HCT116 (cell line): ENCODE data around the gene KIAA1328. TPM values are rescaled to one million over a fixed set of nuclear protein-coding genes. Genes with fewer than 3 reads are reported as not detected.

Experiments used
- ATAC-seq: fragments of 200-7000 bp; cut with Tn5 transposase; 2 replicates; pipeline ENCODE4 v1.9.1; 2020; ENCODE audit warnings: mild to moderate bottlenecking, moderate library complexity
- BruUV-seq: library from RNA; stranded (reverse); fragments of 400-500 nt; replicated peaks from 2 replicates; lab custom pipeline; 2021; lab: Mats Ljungman, UMichigan
- CTCF ChIA-PET: fragments of 300-600 bp; sonication (Branson Sonifier 250); formaldehyde crosslinking; loops from one replicate; lab custom pipeline; 2021; ENCODE audit warnings: antibody characterized with exemption; lab: Charles Lee
- POLR2A ChIA-PET: fragments of 300-600, 350-600 bp; sonication (Branson Sonifier 250); formaldehyde crosslinking; loops from one replicate; lab custom pipeline; 2021; ENCODE audit warnings: antibody characterized with exemption; lab: Charles Lee
- RAD21 ChIA-PET, 2 experiments: fragments of 300-600 bp; sonication (Branson Sonifier 250); formaldehyde crosslinking; loops; one replicate each; lab custom pipeline; 2023; ENCODE audit warnings: low total read pairs in 2 of 2; ENCODE audit not compliant: uncharacterized antibody in 2 of 2, unreplicated experiment in 2 of 2, low non-redundant PET in 1 of 2; lab: Charles Lee
- DNase-seq: peaks from one replicate; pipeline ENCODE4 v3.0.0-alpha.2; 2010; ENCODE audit warnings: low read depth, low spot score
- H2AFZ ChIP-seq: fragments of 200-600 bp; shearing (Covaris generic), sonication (generic); 2 replicates; pipeline ENCODE4 v1.6.1; 2017; ENCODE audit warnings: low read depth, mixed run types, mixed read lengths, antibody characterized with exemption, low read length; ENCODE audit not compliant: poor library complexity, severe bottlenecking
- H3K27ac ChIP-seq: 2 replicates; pipeline ENCODE4 v1.5.1; 2012; ENCODE audit warnings: low read depth, low read length
- H3K27me3 ChIP-seq: fragments of 200-600 bp; sonication (generic); 2 replicates; pipeline ENCODE4 v1.6.1; 2016; ENCODE audit warnings: mixed run types, low read length, mixed read lengths; ENCODE audit not compliant: insufficient read depth
- H3K36me3 ChIP-seq, 2 experiments: fragments of 200-500 bp in 1 of 2; fragments of 200-600 bp in 1 of 2; sonication (Bioruptor generic) in 1 of 2; sonication (generic) in 1 of 2; 2 replicates each; pipeline versions ENCODE4 v1.5.1 to v1.6.1; 2014 to 2016; ENCODE audit warnings: low read length in 2 of 2, inconsistent platforms in 1 of 2, mixed read lengths in 1 of 2, mixed run types in 1 of 2; ENCODE audit not compliant: insufficient read depth in 2 of 2, control insufficient read depth in 1 of 2
- H3K4me1 ChIP-seq, 2 experiments: fragments of 200-600 bp in 1 of 2; sonication (generic) in 1 of 2; 2 replicates each; pipeline versions ENCODE4 v1.5.1 to v1.6.1; 2012 to 2017; ENCODE audit warnings: low read length in 2 of 2, inconsistent platforms in 1 of 2, mild to moderate bottlenecking in 1 of 2, mixed read lengths in 1 of 2, mixed run types in 1 of 2, moderate library complexity in 1 of 2; ENCODE audit not compliant: insufficient read depth in 2 of 2, control insufficient read depth in 1 of 2
- H3K4me2 ChIP-seq: fragments of 200-600 bp; sonication (generic); 2 replicates; pipeline ENCODE4 v1.6.1; 2017; ENCODE audit warnings: mixed run types, low read length, mixed read lengths
- H3K4me3 ChIP-seq, 2 experiments: fragments of 200-600 bp in 1 of 2; sonication (generic) in 1 of 2; replicated peaks in 1 of 2; 2 replicates each; pipeline ENCODE4 v1.5.1; 2011 to 2016; ENCODE audit warnings: low read length in 2 of 2, control low read depth in 1 of 2, low read depth in 1 of 2, mild to moderate bottlenecking in 1 of 2, mixed read lengths in 1 of 2, mixed run types in 1 of 2
- H3K79me2 ChIP-seq: fragments of 200-600 bp; sonication (generic); 2 replicates; pipeline ENCODE4 v1.6.1; 2017; ENCODE audit warnings: mild to moderate bottlenecking, mixed run types, low read length, moderate library complexity, mixed read lengths; ENCODE audit not compliant: insufficient read depth
- H3K9ac ChIP-seq: fragments of 200-600 bp; sonication (generic); 2 replicates; pipeline ENCODE4 v1.6.1; 2016; ENCODE audit warnings: low read length, mixed read lengths
- H3K9me2 ChIP-seq: fragments of 200-600 bp; sonication (generic), shearing (Covaris generic); 2 replicates; pipeline ENCODE4 v1.6.1; 2017; ENCODE audit warnings: mixed run types, mild to moderate bottlenecking, moderate library complexity; ENCODE audit not compliant: insufficient read depth
- H3K9me3 ChIP-seq, 2 experiments: fragments of 200-500 bp in 1 of 2; fragments of 200-600 bp in 1 of 2; sonication (Bioruptor generic) in 1 of 2; sonication (generic) in 1 of 2; 2 replicates each; pipeline ENCODE4 v1.6.1; 2014 to 2017; ENCODE audit warnings: low read length in 2 of 2, mixed read lengths in 2 of 2, inconsistent platforms in 1 of 2, low read depth in 1 of 2, mild to moderate bottlenecking in 1 of 2, mixed run types in 1 of 2, moderate library complexity in 1 of 2; ENCODE audit not compliant: control insufficient read depth in 1 of 2, insufficient read depth in 1 of 2
- H4K20me1 ChIP-seq: fragments of 200-600 bp; sonication (generic), shearing (Covaris generic); 2 replicates; pipeline ENCODE4 v1.6.1; 2017; ENCODE audit warnings: mixed run types, mild to moderate bottlenecking, moderate library complexity; ENCODE audit not compliant: insufficient read depth
- CEBPB ChIP-seq: IDR thresholded peaks from 2 replicates; pipeline ENCODE4 v1.6.1; 2012; ENCODE audit warnings: low read depth
- CTCF ChIP-seq, 3 experiments: fragments of 200-600 bp in 1 of 3; sonication (generic) in 1 of 3; IDR thresholded peaks in 2 of 3; conservative IDR thresholded peaks in 1 of 3; 2 replicates each; pipeline ENCODE4 v1.5.1; 2012 to 2017; ENCODE audit warnings: low read depth in 2 of 3, low read length in 2 of 3, antibody characterized with exemption in 1 of 3, borderline replicate concordance in 1 of 3, control low read depth in 1 of 3, mild to moderate bottlenecking in 1 of 3, mixed read lengths in 1 of 3, mixed run types in 1 of 3, moderate library complexity in 1 of 3; ENCODE audit not compliant: insufficient read depth in 1 of 3
- ELF1 ChIP-seq: IDR thresholded peaks from 2 replicates; pipeline ENCODE4 v1.6.1; 2012; ENCODE audit warnings: low read depth, borderline replicate concordance
- EZH2phosphoT487 ChIP-seq: fragments of 200-600 bp; IDR thresholded peaks from 2 replicates; pipeline ENCODE4 v1.6.1; 2018; ENCODE audit warnings: antibody characterized with exemption, borderline replicate concordance
- FOSL1 ChIP-seq: IDR thresholded peaks from 2 replicates; pipeline ENCODE4 v1.6.1; 2012; ENCODE audit warnings: low read depth
- RAD21 ChIP-seq: IDR thresholded peaks from 2 replicates; pipeline ENCODE4 v1.6.1; 2012; ENCODE audit warnings: low read depth, mild to moderate bottlenecking
- REST ChIP-seq: IDR thresholded peaks from 2 replicates; pipeline ENCODE4 v1.6.1; 2012; ENCODE audit warnings: low read depth
- SIN3A ChIP-seq: IDR thresholded peaks from 2 replicates; pipeline ENCODE4 v1.6.1; 2012; ENCODE audit warnings: low read depth
- SP1 ChIP-seq: IDR thresholded peaks from 2 replicates; pipeline ENCODE4 v1.6.1; 2012; ENCODE audit warnings: low read depth
- SRF ChIP-seq: IDR thresholded peaks from 2 replicates; pipeline ENCODE4 v1.6.1; 2012; ENCODE audit warnings: low read depth
- YY1 ChIP-seq: IDR thresholded peaks from 2 replicates; pipeline ENCODE4 v1.6.1; 2011; ENCODE audit warnings: low read length, low read depth, moderate library complexity, mild to moderate bottlenecking; ENCODE audit not compliant: insufficient replicate concordance; ENCODE audit errors: extremely low read depth
- ZFX ChIP-seq: fragments of 450-650 bp; IDR thresholded peaks from 2 replicates; pipeline ENCODE4 v1.6.1; 2017
- ZNF274 ChIP-seq: fragments of 200-500 bp; sonication (Bioruptor generic); IDR thresholded peaks from 2 replicates; pipeline ENCODE4 v1.6.1; 2014; ENCODE audit warnings: mild to moderate bottlenecking, low read depth, low read length, inconsistent platforms
- intact Hi-C: fragments of 100-400 bp; cut with micrococcal nuclease; formaldehyde crosslinking; loops from 2 replicates; pipeline ENCODE4 v1.10.0; 2022
- total RNA-seq: library from RNA; stranded (reverse); gene quantifications from one replicate; pipeline ENCODE4 v1.2.1, GENCODE V29; 2021; ENCODE audit not compliant: unreplicated experiment
- TF ChIP-seq, protein P1 (sequence below): IDR thresholded peaks from 2 replicates; pipeline ENCODE4 v1.6.1; 2012
- TF ChIP-seq, protein P2 (sequence below): IDR thresholded peaks from 2 replicates; pipeline ENCODE4 v1.6.1; 2011; ENCODE audit warnings: mild to moderate bottlenecking, low read length, moderate library complexity; ENCODE audit not compliant: insufficient replicate concordance; ENCODE audit errors: extremely low read depth

Gene KIAA1328
- total RNA-seq, 1 experiment from 2014 or later: 5.2 TPM

- Histone ChIP-seq H3K27me3 (no peaks in the 10 kb centered on the region), H3K27ac (no peak overlapping the region), H2AFZ (no peak overlapping the region), H3K9me3 (no peaks in the 10 kb centered on the region), H3K79me2 (no peaks in the 10 kb centered on the region), H3K4me1 (no peaks in the 10 kb centered on the region), H3K9me2 (no peaks in the 10 kb centered on the region), H3K4me2 (no peak overlapping the region), H3K36me3 (no peaks in the 10 kb centered on the region), H3K9ac (no peak overlapping the region), H4K20me1 (no peaks in the 10 kb centered on the region), H3K4me3 (no peak overlapping the region)
- no TSS peak for BruUV-seq
- RAD21 ChIA-PET: no interaction called here
- POLR2A ChIA-PET: no interaction called here
- ATAC-seq (no peak), DNase-seq (no peak)
- TF ChIP-seq ELF1 (no peak), SIN3A (no peak), EZH2phosphoT487 (no peak), REST (no peak), FOSL1 (no peak), CTCF (IDR thresholded peaks at IDR 0.05 in 2 of 3, conservative IDR thresholded peaks at IDR 0.05 in 1 of 3; ENCODE audit: borderline replicate concordance in 1 of 3, insufficient read depth in 1 of 3, low read depth in 2 of 3, low read length in 2 of 3) (no peak), YY1 (no peak), SRF (no peak), SP1 (no peak), ZNF274 (no peak), CEBPB (no peak), ZFX (no peak), RAD21 (no peak)
- TF ChIP-seq, protein P1, sequence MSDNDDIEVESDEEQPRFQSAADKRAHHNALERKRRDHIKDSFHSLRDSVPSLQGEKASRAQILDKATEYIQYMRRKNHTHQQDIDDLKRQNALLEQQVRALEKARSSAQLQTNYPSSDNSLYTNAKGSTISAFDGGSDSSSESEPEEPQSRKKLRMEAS: no peak
- TF ChIP-seq, protein P2, sequence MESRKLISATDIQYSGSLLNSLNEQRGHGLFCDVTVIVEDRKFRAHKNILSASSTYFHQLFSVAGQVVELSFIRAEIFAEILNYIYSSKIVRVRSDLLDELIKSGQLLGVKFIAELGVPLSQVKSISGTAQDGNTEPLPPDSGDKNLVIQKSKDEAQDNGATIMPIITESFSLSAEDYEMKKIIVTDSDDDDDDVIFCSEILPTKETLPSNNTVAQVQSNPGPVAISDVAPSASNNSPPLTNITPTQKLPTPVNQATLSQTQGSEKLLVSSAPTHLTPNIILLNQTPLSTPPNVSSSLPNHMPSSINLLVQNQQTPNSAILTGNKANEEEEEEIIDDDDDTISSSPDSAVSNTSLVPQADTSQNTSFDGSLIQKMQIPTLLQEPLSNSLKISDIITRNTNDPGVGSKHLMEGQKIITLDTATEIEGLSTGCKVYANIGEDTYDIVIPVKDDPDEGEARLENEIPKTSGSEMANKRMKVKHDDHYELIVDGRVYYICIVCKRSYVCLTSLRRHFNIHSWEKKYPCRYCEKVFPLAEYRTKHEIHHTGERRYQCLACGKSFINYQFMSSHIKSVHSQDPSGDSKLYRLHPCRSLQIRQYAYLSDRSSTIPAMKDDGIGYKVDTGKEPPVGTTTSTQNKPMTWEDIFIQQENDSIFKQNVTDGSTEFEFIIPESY: no peak
- intact Hi-C loops: no loop called here
- CTCF ChIA-PET: no interaction called here
These were observed 131.1 kb downstream of the KIAA1328 start for GRCh38 chr18:36960038-36960437.
